Measurements from ENCODE around the gene PI4K2B. TPM values are rescaled to one million over a fixed set of nuclear protein-coding genes. Genes with fewer than 3 reads are reported as not detected.
A peak's percentile ranks its signal among the peaks of the same experiment; 100 is the strongest.

PI4K2B gene
- total RNA-seq, 2 donors from 2014 or later: 15.6 to 16.1 TPM

DNA sequence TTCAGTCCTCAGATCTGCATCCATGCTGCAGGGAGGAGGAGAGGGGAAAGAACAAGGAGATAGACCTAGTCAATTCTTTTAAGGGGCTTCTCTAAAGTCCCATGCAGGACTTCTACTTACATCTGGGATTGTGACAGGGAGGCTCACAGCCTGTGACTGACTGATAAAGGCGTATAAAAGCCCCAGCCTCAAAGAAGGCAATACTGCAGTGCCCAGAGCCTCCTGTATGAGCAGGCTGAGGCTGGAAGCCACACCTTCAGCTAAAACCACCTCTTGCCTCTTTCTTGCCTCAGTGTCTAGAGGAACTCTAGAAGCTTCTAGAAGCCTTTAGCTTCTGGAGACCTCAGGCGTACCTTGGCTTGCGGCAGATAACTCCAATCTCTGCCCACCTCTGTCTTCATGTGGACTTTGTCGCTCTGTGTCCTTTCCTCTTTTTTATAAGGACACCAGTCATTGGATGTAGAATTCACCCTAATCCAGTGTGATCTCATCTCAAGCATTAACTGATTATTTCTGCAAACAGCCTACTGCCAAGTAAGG is 72.8 kb downstream of the PI4K2B start:
- H3K4me1 ChIP-seq (ENCODE audit: control insufficient read depth, insufficient read depth, low read length): no peaks in the 10 kb centered on the region
- no peak overlapping the region for H3K27ac ChIP-seq (ENCODE audit: low read depth, low read length)
- no peaks in the 10 kb centered on the region for H3K36me3 ChIP-seq (ENCODE audit: control insufficient read depth, insufficient read depth, low read length)
- Mint-ChIP-seq H3K27me3 (ENCODE audit: insufficient read depth) (peaks cover 1% of the 10 kb centered on the region), H3K9me3 (no peaks in the 10 kb centered on the region), H3K4me1 (peaks cover 2% of the 10 kb centered on the region), H3K36me3 (ENCODE audit: low read depth) (no peaks in the 10 kb centered on the region), H3K27ac (no peak overlapping the region), H3K4me3 (no peak overlapping the region)
- no peak overlapping the region for H3K9ac ChIP-seq (ENCODE audit: extremely low read depth, low read length, poor library complexity, severe bottlenecking)
- 79 to 81% methylated on average over 4 of the region's 4 CpGs for WGBS, 2 experiments (ENCODE audit: insufficient coverage in 1 of 2, insufficient read length in 1 of 2)
- no peaks in the 10 kb centered on the region for H3K27me3 ChIP-seq (ENCODE audit: control insufficient read depth, insufficient read depth, low read length, poor library complexity, severe bottlenecking)
- TF ChIP-seq, protein P1, sequence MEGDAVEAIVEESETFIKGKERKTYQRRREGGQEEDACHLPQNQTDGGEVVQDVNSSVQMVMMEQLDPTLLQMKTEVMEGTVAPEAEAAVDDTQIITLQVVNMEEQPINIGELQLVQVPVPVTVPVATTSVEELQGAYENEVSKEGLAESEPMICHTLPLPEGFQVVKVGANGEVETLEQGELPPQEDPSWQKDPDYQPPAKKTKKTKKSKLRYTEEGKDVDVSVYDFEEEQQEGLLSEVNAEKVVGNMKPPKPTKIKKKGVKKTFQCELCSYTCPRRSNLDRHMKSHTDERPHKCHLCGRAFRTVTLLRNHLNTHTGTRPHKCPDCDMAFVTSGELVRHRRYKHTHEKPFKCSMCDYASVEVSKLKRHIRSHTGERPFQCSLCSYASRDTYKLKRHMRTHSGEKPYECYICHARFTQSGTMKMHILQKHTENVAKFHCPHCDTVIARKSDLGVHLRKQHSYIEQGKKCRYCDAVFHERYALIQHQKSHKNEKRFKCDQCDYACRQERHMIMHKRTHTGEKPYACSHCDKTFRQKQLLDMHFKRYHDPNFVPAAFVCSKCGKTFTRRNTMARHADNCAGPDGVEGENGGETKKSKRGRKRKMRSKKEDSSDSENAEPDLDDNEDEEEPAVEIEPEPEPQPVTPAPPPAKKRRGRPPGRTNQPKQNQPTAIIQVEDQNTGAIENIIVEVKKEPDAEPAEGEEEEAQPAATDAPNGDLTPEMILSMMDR (conservative IDR thresholded peaks at IDR 0.05): no peak
- no peaks in the 10 kb centered on the region for H3K9me3 ChIP-seq (ENCODE audit: control insufficient read depth, low read length)
- DNase-seq: no peak
- H3K4me3 ChIP-seq (ENCODE audit: low read length): no peak overlapping the region

DNA sequence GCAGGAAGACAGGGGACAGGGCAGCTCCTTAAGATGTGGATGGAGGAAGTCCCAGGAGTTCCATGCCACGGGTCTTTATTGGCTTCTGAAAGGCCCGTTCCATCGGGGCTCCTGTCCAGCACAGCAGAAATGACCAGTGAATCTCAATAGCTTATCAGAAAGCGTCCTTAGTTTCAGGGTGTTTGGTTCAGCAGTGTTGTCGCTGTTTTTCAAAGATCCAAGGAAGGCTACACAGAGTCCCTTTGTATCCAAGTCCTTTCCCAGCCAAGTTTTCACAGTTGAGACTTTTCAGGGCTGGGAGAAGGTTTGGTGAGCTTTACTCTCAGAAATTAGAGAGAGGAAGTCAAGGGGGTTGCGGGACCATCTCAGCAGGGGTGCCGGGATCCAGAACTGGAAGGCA is 73.8 kb downstream of the PI4K2B start:
- peaks cover 6% of the 10 kb centered on the region for H3K9me3 ChIP-seq (ENCODE audit: control insufficient read depth, low read length)
- no peak overlapping the region for H3K27ac ChIP-seq (ENCODE audit: low read depth, low read length)
- DNase-seq: no peak
- TF ChIP-seq, protein P1 (conservative IDR thresholded peaks at IDR 0.05): no peak
- peaks cover 4% of the 10 kb centered on the region for H3K9me3 Mint-ChIP-seq
- H3K4me3 ChIP-seq (ENCODE audit: low read length): no peak overlapping the region
- H3K4me1 ChIP-seq (ENCODE audit: control insufficient read depth, insufficient read depth, low read length): no peaks in the 10 kb centered on the region
- H3K36me3 Mint-ChIP-seq (ENCODE audit: low read depth): no peaks in the 10 kb centered on the region
- no peak overlapping the region for H3K4me3 Mint-ChIP-seq
- H3K9ac ChIP-seq (ENCODE audit: extremely low read depth, low read length, poor library complexity, severe bottlenecking): no peak overlapping the region
- peaks cover 1% of the 10 kb centered on the region for H3K27me3 Mint-ChIP-seq (ENCODE audit: insufficient read depth)
- no peaks in the 10 kb centered on the region for H3K36me3 ChIP-seq (ENCODE audit: control insufficient read depth, insufficient read depth, low read length)
- H3K27me3 ChIP-seq (ENCODE audit: control insufficient read depth, insufficient read depth, low read length, poor library complexity, severe bottlenecking): no peaks in the 10 kb centered on the region
- 88 to 90% methylated on average over 7 of the region's 7 CpGs for WGBS, 2 experiments (ENCODE audit: insufficient coverage in 1 of 2, insufficient read length in 1 of 2)
- peaks cover 2% of the 10 kb centered on the region for H3K4me1 Mint-ChIP-seq
- H3K27ac Mint-ChIP-seq: peak overlapping the region; percentile 58

DNA sequence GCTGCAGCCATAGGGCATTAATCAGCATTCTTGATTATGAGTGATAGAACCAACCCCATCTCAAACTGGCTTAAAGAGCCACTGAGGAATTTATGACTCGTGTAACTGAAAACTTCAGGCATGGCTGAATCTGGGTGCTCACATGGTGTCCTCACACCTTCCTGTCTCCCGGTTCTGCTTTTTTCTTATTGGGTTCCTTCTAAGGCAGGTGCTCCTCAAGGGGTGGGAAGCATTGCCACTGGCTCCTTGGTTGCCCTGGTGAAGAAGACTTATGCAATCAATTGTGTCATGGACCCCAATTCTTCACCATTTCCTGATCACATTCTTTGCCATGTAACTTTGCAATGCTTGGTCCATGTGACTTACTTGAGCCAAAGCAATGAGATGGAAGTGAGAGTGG is 74.5 kb downstream of the PI4K2B start:
- WGBS, 2 experiments (ENCODE audit: insufficient coverage in 1 of 2, insufficient read length in 1 of 2): 90 to 91% methylated on average over 2 of the region's 2 CpGs

More for the DNA sequence above, 74.5 kb downstream of the PI4K2B start:
- TF ChIP-seq, protein P1 (conservative IDR thresholded peaks at IDR 0.05): no peak
- no peak overlapping the region for H3K9ac ChIP-seq (ENCODE audit: extremely low read depth, low read length, poor library complexity, severe bottlenecking)
- no peak for DNase-seq
- H3K4me3 Mint-ChIP-seq: no peak overlapping the region
- H3K4me1 ChIP-seq (ENCODE audit: control insufficient read depth, insufficient read depth, low read length): no peaks in the 10 kb centered on the region
- H3K9me3 ChIP-seq (ENCODE audit: control insufficient read depth, low read length): peaks cover 6% of the 10 kb centered on the region
- H3K36me3 Mint-ChIP-seq (ENCODE audit: low read depth): no peaks in the 10 kb centered on the region
- H3K27me3 Mint-ChIP-seq (ENCODE audit: insufficient read depth): peaks cover 1% of the 10 kb centered on the region
- no peak overlapping the region for H3K4me3 ChIP-seq (ENCODE audit: low read length)
- H3K27ac Mint-ChIP-seq: no peak overlapping the region
- H3K27me3 ChIP-seq (ENCODE audit: control insufficient read depth, insufficient read depth, low read length, poor library complexity, severe bottlenecking): no peaks in the 10 kb centered on the region
- no peaks in the 10 kb centered on the region for H3K36me3 ChIP-seq (ENCODE audit: control insufficient read depth, insufficient read depth, low read length)
- no peak overlapping the region for H3K27ac ChIP-seq (ENCODE audit: low read depth, low read length)
- peaks cover 4% of the 10 kb centered on the region for H3K9me3 Mint-ChIP-seq
- H3K4me1 Mint-ChIP-seq: peaks cover 4% of the 10 kb centered on the region

All from endodermal cell (in vitro differentiated cells).